Measurements from ENCODE around the gene PON2.
A peak's percentile ranks its signal among the peaks of the same experiment; 100 is the strongest.

PON2 gene

DNA sequence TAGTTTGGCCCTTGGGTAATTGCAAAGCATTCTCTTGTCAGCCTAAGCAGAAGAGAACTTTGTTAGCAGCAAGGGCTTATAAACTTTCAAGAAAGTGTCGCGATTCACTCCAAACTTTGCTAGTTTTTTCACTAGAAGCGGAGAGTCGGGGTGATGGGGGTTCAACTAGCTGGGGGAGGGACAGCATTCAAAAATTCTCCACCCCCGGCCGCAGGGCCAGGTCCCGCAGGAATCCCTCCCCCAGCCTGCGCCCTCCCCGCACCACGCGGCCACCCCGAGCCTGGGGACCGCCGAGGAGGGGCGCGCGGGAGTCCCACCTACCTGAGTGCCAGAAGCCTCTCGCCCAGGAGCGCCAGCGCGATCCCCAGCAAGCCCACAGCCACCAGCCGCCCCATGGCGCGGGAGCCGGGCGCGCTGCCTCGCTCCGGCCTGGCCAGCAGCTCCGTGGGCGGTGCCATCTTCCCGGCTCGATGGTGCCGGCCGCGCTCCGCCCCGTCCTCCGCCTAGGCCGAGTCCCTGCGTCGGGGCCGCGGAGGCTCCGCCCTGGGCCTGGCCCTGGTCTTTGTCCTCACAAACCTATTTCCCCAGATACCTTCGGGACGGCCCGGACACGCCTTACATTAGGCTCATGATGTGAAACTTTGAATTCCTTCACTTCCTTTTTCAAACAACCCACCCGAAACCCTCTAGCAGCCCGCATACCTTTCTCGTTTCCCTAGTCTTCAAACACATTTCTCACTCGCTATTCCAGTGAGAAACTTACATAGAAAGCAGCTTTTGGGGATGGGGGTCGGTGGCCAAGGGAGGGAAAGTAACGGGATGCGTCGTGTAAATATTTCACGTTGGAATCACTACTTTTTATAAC lies at the start of gene PON2:
TSS of gene PON2 (minus strand) at position 472 of the 865 bp plus-strand sequence. CDS start at position 395, 77 bp downstream.
- Histone ChIP-seq H3K36me3 (ENCODE audit: control insufficient read depth, insufficient read depth, low read length) (no peaks in the 10 kb centered on the region), H3K27ac (ENCODE audit: low read length) (no peak within 1 kb of the TSS), H3K4me3 (ENCODE audit: low read length) (peak within 1 kb of the TSS; percentile 87), H3K4me1 (ENCODE audit: control insufficient read depth, insufficient read depth, low read length) (no peaks in the 10 kb centered on the region), H3K9me3 (ENCODE audit: control insufficient read depth, insufficient read depth, low read length) (no peaks in the 10 kb centered on the region), H3K27me3 (ENCODE audit: control insufficient read depth, insufficient read depth, low read length) (no peaks in the 10 kb centered on the region)
- no CpG with 5 or more reads among the region's 58 CpGs for WGBS (ENCODE audit: insufficient coverage, insufficient read length)
- DNase-seq (ENCODE audit: low read depth, low spot score) = peak; percentile 71

DNA sequence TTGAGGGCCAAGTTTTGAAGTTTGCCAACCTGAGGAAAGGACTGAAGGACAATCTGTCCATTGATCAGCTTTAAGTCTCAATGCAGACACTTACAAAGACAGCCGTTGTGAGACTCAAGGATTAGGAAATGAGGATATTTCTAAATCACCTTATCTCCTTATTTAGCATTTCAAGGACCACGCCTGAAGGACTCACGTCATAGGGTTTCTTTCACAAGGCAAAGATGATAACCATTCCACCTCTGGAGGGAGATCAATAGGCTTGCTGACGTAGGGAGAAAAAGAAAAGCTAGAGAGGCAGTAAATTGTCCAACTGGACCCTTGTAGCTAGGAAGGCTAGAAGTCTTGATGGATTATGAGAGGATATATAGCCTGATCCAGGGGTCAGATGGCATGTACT lies 47.6 kb upstream of the PON2 start:
- H3K4me1 ChIP-seq (ENCODE audit: control insufficient read depth, insufficient read depth, low read length) = no peaks in the 10 kb centered on the region
- WGBS (ENCODE audit: insufficient coverage, insufficient read length) = no CpG with 5 or more reads among the region's 4 CpGs

DNA sequence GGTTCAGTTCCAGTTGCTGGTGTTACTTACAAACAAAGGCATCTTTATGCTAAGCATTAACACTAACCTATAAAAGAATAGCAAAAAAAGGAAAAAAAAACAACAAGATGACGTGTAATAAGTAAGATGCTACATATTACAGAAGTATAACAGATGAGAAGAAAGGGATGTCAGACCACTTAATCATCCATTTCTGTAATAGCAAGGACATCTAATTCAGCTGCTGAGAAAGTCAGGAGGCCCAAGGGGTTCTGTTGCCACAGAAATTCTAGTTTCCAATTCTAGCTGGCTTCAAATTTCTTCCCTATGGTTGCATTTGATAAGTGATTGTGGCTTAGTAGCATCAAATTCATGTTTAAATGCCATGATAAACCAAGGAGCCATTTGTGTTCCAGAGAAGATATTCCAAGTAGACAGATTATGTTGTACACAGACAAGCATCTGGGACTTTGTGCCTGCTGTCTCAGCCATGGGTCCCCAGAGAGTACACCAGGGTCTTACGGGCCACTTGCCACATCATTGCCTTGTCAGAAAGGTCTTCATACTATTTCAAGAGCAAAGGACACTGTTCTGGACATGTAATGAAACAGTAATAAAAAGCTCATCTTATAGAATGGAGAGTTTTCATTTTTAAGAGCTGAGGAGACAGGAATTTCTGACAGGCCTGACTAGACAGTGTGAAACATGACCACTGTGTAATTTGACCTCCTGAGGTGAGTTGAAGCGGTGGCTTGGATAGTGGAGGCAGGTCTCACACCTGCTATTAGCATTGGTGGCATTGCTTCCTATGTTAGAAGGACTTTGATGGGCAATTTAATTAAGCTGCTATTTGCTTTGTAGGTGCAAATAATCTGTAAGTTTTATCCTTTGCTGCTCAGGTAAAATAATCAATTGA lies 46.7 kb upstream of the PON2 start:
- DNase-seq (ENCODE audit: low read depth, low spot score) = no peak
- H3K9me3 ChIP-seq (ENCODE audit: control insufficient read depth, insufficient read depth, low read length) = no peaks in the 10 kb centered on the region
- H3K27ac ChIP-seq (ENCODE audit: low read length) = no peak overlapping the region
- no peaks in the 10 kb centered on the region for H3K4me1 ChIP-seq (ENCODE audit: control insufficient read depth, insufficient read depth, low read length)
- H3K36me3 ChIP-seq (ENCODE audit: control insufficient read depth, insufficient read depth, low read length) = no peaks in the 10 kb centered on the region
- H3K4me3 ChIP-seq (ENCODE audit: low read length) = no peak overlapping the region
- no peaks in the 10 kb centered on the region for H3K27me3 ChIP-seq (ENCODE audit: control insufficient read depth, insufficient read depth, low read length)
- no CpG with 5 or more reads among the region's 3 CpGs for WGBS (ENCODE audit: insufficient coverage, insufficient read length)

More for the DNA sequence above, 47.6 kb upstream of the PON2 start:
- H3K9me3 ChIP-seq (ENCODE audit: control insufficient read depth, insufficient read depth, low read length) = no peaks in the 10 kb centered on the region
- no peak overlapping the region for H3K4me3 ChIP-seq (ENCODE audit: low read length)
- H3K27me3 ChIP-seq (ENCODE audit: control insufficient read depth, insufficient read depth, low read length) = no peaks in the 10 kb centered on the region
- H3K36me3 ChIP-seq (ENCODE audit: control insufficient read depth, insufficient read depth, low read length) = no peaks in the 10 kb centered on the region
- H3K27ac ChIP-seq (ENCODE audit: low read length) = no peak overlapping the region
- DNase-seq (ENCODE audit: low read depth, low spot score) = no peak

DNA sequence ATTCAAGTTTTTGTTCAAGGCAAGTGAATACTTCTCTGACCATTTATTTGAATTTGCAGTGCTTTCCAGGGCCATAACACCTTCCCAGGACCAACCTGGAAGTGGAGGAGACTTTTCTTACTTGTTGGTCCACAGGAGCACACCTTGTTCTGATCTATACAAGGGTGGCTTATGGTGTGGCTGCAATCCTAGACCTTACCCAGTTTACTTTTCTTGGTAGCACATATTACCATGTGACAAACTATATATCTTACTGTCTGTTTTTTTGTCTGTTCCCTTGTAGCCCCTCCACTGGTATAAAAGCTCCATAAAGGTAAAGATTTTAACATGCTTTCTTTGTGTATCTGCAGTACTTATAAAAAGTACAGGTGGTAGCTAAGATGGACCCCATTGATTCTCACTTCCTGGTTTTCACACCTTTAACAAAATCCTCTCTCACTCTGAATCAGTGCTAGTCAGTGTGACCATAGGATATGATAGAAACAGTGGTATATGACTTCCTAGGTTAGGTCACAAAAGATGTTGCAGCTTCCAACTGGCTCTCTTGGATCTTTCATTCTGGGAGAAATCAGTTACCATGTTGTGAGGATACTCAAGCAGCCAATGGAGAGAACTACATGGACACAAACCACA lies 45.3 kb upstream of the PON2 start:
- H3K27ac ChIP-seq (ENCODE audit: low read length) = no peak overlapping the region
- no peaks in the 10 kb centered on the region for H3K9me3 ChIP-seq (ENCODE audit: control insufficient read depth, insufficient read depth, low read length)
- H3K4me1 ChIP-seq (ENCODE audit: control insufficient read depth, insufficient read depth, low read length) = no peaks in the 10 kb centered on the region
- H3K36me3 ChIP-seq (ENCODE audit: control insufficient read depth, insufficient read depth, low read length) = no peaks in the 10 kb centered on the region
- no peaks in the 10 kb centered on the region for H3K27me3 ChIP-seq (ENCODE audit: control insufficient read depth, insufficient read depth, low read length)
- H3K4me3 ChIP-seq (ENCODE audit: low read length) = no peak overlapping the region
- no peak for DNase-seq (ENCODE audit: low read depth, low spot score)

DNA sequence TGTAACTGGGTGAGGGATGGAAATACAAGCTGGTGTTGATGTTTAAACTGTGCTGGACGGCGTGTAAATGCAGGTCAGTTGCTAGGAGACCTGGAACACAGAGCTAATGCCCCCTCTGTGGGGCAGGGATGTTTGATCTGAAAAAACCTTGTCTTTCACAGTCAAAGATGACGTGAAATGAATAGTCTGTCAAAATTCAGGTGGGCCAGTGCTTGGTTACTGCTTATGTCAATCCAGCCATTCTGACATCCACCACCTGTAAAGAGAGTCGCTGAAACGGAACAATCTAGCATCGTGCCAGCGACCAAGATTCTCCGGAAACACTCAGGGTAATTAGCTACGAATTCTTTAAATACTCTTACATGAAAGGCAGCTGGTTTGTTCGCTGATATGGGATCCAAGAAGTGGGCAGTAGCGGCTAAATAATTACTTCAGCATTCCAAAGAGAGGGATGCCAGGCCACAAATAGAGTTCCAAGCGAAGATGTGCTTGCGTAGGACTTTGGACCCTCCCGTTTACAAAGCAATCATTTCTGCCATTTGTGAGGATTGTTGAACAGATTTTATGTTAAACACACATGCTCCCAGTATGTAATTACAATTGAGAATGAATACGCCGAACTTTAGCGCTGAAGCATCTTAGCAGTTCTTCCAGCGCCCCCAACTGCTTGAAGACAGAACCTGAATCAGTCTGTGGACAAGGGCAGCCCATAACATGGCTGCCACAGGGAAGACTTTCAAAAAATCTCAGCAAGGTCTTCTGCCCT lies 43.6 kb upstream of the PON2 start:
- no peak for DNase-seq (ENCODE audit: low read depth, low spot score)
- Histone ChIP-seq H3K9me3 (ENCODE audit: control insufficient read depth, insufficient read depth, low read length) (no peaks in the 10 kb centered on the region), H3K4me3 (ENCODE audit: low read length) (no peak overlapping the region), H3K4me1 (ENCODE audit: control insufficient read depth, insufficient read depth, low read length) (no peaks in the 10 kb centered on the region), H3K36me3 (ENCODE audit: control insufficient read depth, insufficient read depth, low read length) (no peaks in the 10 kb centered on the region), H3K27ac (ENCODE audit: low read length) (no peak overlapping the region), H3K27me3 (ENCODE audit: control insufficient read depth, insufficient read depth, low read length) (no peaks in the 10 kb centered on the region)
- no CpG with 5 or more reads among the region's 18 CpGs for WGBS (ENCODE audit: insufficient coverage, insufficient read length)

DNA sequence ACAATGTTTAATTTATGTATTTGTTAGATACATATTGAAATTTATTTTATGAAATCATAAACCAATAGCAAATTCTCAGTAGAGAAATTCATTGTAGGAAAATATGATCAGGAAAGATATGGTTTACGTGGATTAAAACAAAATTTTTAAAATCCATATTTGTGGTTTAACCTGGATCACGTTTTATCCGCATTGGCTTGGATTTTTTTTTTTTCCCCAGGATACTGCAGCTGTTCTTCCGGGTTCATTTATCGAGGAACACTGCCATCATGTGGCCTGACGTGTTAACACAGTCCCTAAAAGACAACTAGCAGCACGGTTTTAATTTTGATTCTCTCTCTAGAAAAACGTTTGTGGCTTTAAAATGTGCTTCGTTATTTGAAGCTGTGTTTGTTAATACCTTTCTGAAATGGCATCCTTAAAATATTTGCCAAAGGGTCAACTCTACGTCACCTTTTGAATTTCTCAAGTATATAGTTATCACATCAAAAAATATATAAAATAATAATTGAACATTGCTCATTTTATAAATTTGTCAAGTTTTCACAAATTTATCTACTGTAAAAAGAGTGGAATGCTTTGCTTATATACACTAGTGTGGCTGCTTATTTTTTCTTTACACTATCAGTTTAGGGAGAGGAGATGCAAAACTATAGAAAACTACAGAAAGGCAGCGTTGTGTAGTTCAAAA lies 42.2 kb upstream of the PON2 start:
- no peaks in the 10 kb centered on the region for H3K36me3 ChIP-seq (ENCODE audit: control insufficient read depth, insufficient read depth, low read length)
- WGBS (ENCODE audit: insufficient coverage, insufficient read length) = no CpG with 5 or more reads among the region's 11 CpGs
- peak; percentile 52 for DNase-seq (ENCODE audit: low read depth, low spot score)
- H3K27ac ChIP-seq (ENCODE audit: low read length) = no peak overlapping the region
- H3K4me1 ChIP-seq (ENCODE audit: control insufficient read depth, insufficient read depth, low read length) = no peaks in the 10 kb centered on the region; the same call in 1 of the 2 replicates
- no peak overlapping the region for H3K4me3 ChIP-seq (ENCODE audit: low read length)
- H3K9me3 ChIP-seq (ENCODE audit: control insufficient read depth, insufficient read depth, low read length) = no peaks in the 10 kb centered on the region
- H3K27me3 ChIP-seq (ENCODE audit: control insufficient read depth, insufficient read depth, low read length) = no peaks in the 10 kb centered on the region

DNA sequence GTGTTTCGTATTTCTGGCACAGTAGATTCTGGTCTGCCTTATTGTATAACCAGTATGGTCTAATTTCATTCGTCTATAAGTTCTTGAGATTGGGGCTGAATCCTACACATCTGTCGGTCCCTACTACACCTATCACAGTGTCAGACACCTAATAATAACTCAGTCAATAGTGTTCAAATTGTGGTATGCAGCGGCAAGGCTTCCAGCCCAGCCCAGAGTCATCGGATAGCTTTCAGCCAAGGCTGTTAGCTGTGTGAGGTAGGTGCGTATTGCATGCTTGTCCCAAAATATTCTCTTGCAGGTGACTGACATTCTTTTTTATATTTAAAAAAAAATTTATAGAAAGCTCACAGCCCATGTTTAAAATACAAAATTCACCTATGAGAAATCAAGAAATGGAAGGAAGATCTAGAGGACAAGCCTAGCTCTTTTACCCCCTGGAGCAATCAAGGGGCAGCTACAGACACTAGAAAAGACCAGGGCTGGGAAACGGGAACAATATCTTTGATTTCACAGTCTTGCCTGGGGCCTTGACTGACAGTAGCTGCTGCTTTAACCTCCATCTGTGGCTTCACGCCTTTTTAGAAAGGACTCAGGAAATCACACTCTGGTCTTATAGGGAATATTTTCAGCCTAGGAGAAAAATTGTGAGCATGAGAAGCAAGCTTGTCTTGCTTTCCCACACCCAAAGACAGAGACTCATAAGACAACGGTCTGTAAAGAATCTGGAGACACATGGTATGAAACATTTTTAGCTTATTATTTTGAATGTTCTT lies 41.4 kb upstream of the PON2 start:
- no peak for DNase-seq (ENCODE audit: low read depth, low spot score)
- no CpG with 5 or more reads among the region's 9 CpGs for whole genome bisulfite sequencing (ENCODE audit: insufficient coverage, insufficient read length)
- no peak overlapping the region for H3K4me3 ChIP-seq (ENCODE audit: low read length)
- H3K36me3 ChIP-seq (ENCODE audit: control insufficient read depth, insufficient read depth, low read length) = no peaks in the 10 kb centered on the region
- no peak overlapping the region for H3K27ac ChIP-seq (ENCODE audit: low read length)
- no peaks in the 10 kb centered on the region for H3K27me3 ChIP-seq (ENCODE audit: control insufficient read depth, insufficient read depth, low read length)
- H3K9me3 ChIP-seq (ENCODE audit: control insufficient read depth, insufficient read depth, low read length) = no peaks in the 10 kb centered on the region
- H3K4me1 ChIP-seq (ENCODE audit: control insufficient read depth, insufficient read depth, low read length) = no peaks in the 10 kb centered on the region; the same call in 1 of the 2 replicates

DNA sequence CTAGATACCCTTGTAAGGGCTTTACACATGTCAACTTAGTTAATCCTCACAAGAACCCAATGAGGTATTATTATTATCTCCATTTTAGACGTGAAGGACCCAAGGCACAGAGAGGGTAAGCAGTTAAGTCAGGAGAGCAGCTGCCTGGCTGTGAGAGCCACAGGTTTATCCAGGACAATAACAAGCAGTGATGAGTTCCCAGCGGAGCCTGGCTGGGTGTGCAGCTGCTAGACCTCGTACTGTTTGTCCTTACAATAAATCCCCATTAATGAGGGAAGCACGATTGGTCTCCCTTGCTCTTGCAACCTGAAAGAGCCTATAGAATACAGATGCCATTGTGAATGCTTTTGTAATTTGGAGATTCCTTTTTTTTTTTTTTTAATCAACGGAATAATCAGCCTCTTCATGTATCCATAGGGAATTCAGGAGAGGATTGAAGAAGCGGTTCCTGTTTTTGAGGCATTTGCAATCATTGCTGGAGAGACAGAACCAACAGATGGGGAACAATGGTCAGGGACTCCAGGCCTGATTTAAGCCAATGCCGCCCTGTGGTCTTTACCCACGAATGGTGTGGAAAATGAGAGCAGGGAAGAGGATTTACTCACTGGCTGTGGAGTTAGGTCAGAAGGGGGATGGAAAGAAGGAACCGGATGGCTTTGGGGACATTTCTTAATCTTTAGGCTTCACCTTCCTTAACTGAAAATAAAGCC lies 38.6 kb upstream of the PON2 start:
- no peak overlapping the region for H3K27ac ChIP-seq (ENCODE audit: low read length)
- no peaks in the 10 kb centered on the region for H3K36me3 ChIP-seq (ENCODE audit: control insufficient read depth, insufficient read depth, low read length)
- peaks cover 3% of the 10 kb centered on the region; the same call in 1 of the 2 replicates for H3K4me1 ChIP-seq (ENCODE audit: control insufficient read depth, insufficient read depth, low read length)
- WGBS (ENCODE audit: insufficient coverage, insufficient read length) = no CpG with 5 or more reads among the region's 9 CpGs
- H3K27me3 ChIP-seq (ENCODE audit: control insufficient read depth, insufficient read depth, low read length) = no peaks in the 10 kb centered on the region
- DNase-seq (ENCODE audit: low read depth, low spot score) = no peak
- H3K4me3 ChIP-seq (ENCODE audit: low read length) = no peak overlapping the region
- no peaks in the 10 kb centered on the region for H3K9me3 ChIP-seq (ENCODE audit: control insufficient read depth, insufficient read depth, low read length)

Measured in iPS DF 6.9 (cell line).